Activated T-cell treated with anti-CD3 and anti-CD28 coated beads for 1 hour (primary cell): ENCODE measurements around the gene RUNX3.

ENCODE experiments used
- DNase-seq: peaks from one replicate; pipeline ENCODE4 v3.0.0-alpha.2; 2020; ENCODE audit warnings: low read depth

The RUNX3 gene

GRCh38 chr1:24946861-24947658 lies 17.0 kb upstream of the RUNX3 start:
- no peak for DNase-seq

- DNase-seq, result no peak
Observed at GRCh38 chr1:24945354-24946326, 15.6 kb upstream of the RUNX3 start.

GRCh38 chr1:24944318-24944717 lies 14.2 kb upstream of the RUNX3 start:
- no peak for DNase-seq

- no peak for DNase-seq
Observed at GRCh38 chr1:24942789-24943188, 12.7 kb upstream of the RUNX3 start.

- DNase-seq, result no peak
Observed at GRCh38 chr1:24941564-24941963, 11.5 kb upstream of the RUNX3 start.

GRCh38 chr1:24940231-24940630 lies 10.2 kb upstream of the RUNX3 start:
- DNase-seq, result no peak

GRCh38 chr1:24939675-24940193 lies 9.7 kb upstream of the RUNX3 start:
- no peak for DNase-seq

GRCh38 chr1:24939040-24939674 lies 9.1 kb upstream of the RUNX3 start:
- no peak for DNase-seq

GRCh38 chr1:24938276-24938675 lies 8.2 kb upstream of the RUNX3 start:
- DNase-seq, result no peak

GRCh38 chr1:24936684-24937083 lies 6.6 kb upstream of the RUNX3 start:
- no peak for DNase-seq

- no peak for DNase-seq
Observed at GRCh38 chr1:24935615-24936484, 5.8 kb upstream of the RUNX3 start.

GRCh38 chr1:24935196-24935526 lies 5.1 kb upstream of the RUNX3 start:
- no peak for DNase-seq

GRCh38 chr1:24934310-24935195 lies 4.5 kb upstream of the RUNX3 start:
- no peak for DNase-seq

GRCh38 chr1:24933468-24933867 lies 3.4 kb upstream of the RUNX3 start:
- DNase-seq, result no peak

- DNase-seq, result no peak
Observed at GRCh38 chr1:24932725-24933294, 2.7 kb upstream of the RUNX3 start.

GRCh38 chr1:24932284-24932683 lies 2.2 kb upstream of the RUNX3 start:
- DNase-seq, result peak; percentile 53

- no peak for DNase-seq
Observed at GRCh38 chr1:24931468-24932231, 1.6 kb upstream of the RUNX3 start.

GRCh38 chr1:24931146-24931467 lies 1.0 kb upstream of the RUNX3 start:
- no peak for DNase-seq
